ENCODE results near the gene ZBTB45.

DNA sequence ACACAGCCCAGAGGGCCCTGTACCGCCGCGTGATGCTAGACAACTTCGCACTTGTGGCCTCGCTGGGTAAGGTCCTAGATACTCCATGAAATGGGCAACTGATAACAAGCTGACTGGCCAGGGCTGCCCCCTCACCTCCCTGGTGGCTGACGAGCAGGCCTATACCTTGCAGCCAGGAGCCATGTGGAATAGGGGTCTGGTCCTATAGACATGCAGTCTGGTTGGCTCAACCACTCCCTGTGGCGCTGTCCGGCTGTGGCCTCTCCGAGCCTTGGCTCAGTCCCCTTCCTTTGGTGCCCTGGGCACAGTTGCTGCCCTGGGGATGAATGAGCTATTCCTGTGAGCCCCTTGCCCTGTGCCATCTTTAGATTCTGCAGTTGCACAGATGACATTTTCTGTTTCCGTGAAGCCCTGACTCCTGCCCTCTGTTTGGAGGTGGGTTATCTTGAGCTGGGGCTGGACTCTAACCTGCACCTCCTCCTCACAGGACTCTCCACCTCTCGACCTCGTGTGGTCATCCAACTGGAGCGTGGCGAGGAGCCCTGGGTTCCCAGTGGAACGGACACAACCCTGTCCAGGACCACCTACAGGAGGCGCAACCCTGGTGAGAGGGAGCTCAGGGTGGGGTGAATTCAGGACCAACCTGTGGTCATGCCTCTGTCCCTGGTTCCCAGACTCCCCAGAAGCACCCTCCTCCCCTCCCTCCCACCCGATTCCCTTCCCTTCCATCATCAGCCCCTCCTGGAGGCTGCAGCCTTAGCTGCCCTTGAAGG lies 50.2 kb downstream of the ZBTB45 start:
- TF ChIP-seq, protein P1, sequence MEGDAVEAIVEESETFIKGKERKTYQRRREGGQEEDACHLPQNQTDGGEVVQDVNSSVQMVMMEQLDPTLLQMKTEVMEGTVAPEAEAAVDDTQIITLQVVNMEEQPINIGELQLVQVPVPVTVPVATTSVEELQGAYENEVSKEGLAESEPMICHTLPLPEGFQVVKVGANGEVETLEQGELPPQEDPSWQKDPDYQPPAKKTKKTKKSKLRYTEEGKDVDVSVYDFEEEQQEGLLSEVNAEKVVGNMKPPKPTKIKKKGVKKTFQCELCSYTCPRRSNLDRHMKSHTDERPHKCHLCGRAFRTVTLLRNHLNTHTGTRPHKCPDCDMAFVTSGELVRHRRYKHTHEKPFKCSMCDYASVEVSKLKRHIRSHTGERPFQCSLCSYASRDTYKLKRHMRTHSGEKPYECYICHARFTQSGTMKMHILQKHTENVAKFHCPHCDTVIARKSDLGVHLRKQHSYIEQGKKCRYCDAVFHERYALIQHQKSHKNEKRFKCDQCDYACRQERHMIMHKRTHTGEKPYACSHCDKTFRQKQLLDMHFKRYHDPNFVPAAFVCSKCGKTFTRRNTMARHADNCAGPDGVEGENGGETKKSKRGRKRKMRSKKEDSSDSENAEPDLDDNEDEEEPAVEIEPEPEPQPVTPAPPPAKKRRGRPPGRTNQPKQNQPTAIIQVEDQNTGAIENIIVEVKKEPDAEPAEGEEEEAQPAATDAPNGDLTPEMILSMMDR (IDR thresholded peaks at IDR 0.05): no peak
- no peak for TF ChIP-seq POLR2AphosphoS5 (IDR thresholded peaks at IDR 0.05)
